Dendritic cell treated with granulocyte-macrophage colony-stimulating factor and Interleukin-4, amounts not matched to agents 40 ng/mL and 50 ng/mL, for 4 days (primary cell): ENCODE results near the gene ECSIT.
"Not testable (repeated sequence)": the region's sequence is repeated elsewhere in the genome, so short reads cannot be mapped to it uniquely, and the experiment has no call there.

Experiments used
- H3K27ac Mint-ChIP-seq: one replicate; pipeline ENCODE4 v1.8.0; 2022; ENCODE audit warnings: mild to moderate bottlenecking, mixed read lengths
- H3K27me3 Mint-ChIP-seq: one replicate; pipeline ENCODE4 v1.8.0; 2022; ENCODE audit warnings: mild to moderate bottlenecking, mixed read lengths
- H3K36me3 Mint-ChIP-seq: one replicate; pipeline ENCODE4 v1.8.0; 2022; ENCODE audit warnings: low read depth, mixed read lengths
- H3K4me1 Mint-ChIP-seq: one replicate; pipeline ENCODE4 v1.8.0; 2022; ENCODE audit warnings: low read depth, mixed read lengths
- H3K4me3 Mint-ChIP-seq: one replicate; pipeline ENCODE4 v1.8.0; 2022; ENCODE audit warnings: mild to moderate bottlenecking, moderate library complexity, mixed read lengths
- H3K9me3 Mint-ChIP-seq: one replicate; pipeline ENCODE4 v1.8.0; 2022; ENCODE audit warnings: mixed read lengths
- intact Hi-C: fragments of 100-400 bp; cut with micrococcal nuclease; formaldehyde crosslinking; loops from one replicate; pipeline ENCODE4 v1.15.0; 2022

The ECSIT gene, protein sequence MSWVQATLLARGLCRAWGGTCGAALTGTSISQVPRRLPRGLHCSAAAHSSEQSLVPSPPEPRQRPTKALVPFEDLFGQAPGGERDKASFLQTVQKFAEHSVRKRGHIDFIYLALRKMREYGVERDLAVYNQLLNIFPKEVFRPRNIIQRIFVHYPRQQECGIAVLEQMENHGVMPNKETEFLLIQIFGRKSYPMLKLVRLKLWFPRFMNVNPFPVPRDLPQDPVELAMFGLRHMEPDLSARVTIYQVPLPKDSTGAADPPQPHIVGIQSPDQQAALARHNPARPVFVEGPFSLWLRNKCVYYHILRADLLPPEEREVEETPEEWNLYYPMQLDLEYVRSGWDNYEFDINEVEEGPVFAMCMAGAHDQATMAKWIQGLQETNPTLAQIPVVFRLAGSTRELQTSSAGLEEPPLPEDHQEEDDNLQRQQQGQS

GRCh38 chr19:11528551-11529341 is at the start of gene ECSIT:
ECSIT (minus strand) TSS chr19:11529134; CDS start chr19:11519170, 9,964 bp downstream.
- Mint-ChIP-seq H3K36me3 (peaks cover 30% of the 10 kb centered on the region), H3K27ac (peak within 1 kb of the TSS; percentile 96), H3K27me3 (no peaks in the 10 kb centered on the region), H3K9me3 (no peaks in the 10 kb centered on the region), H3K4me3 (peak within 1 kb of the TSS; percentile 97), H3K4me1 (peaks cover 16% of the 10 kb centered on the region)
- intact Hi-C loops, result loop anchor here (1.0 to 2.0 kb wide), 2 partner anchors 24 to 46 kb away; partner anchors contain the start of gene ZNF653

GRCh38 chr19:11577451-11578257 is 48.7 kb upstream of the ECSIT start, which contains the start of gene ACP5:
ACP5 (minus strand) TSS chr19:11577645; CDS start chr19:11577317, 328 bp downstream.
- peaks cover 58% of the 10 kb centered on the region for H3K36me3 Mint-ChIP-seq
- H3K27ac Mint-ChIP-seq, result peak within 1 kb of the TSS; percentile 89
- no peaks in the 10 kb centered on the region for H3K9me3 Mint-ChIP-seq
- peak within 1 kb of the TSS; percentile 90 for H3K4me3 Mint-ChIP-seq
- peaks cover 68% of the 10 kb centered on the region for H3K4me1 Mint-ChIP-seq
- no peaks in the 10 kb centered on the region for H3K27me3 Mint-ChIP-seq
- intact Hi-C loops, result no loop called here

DNA sequence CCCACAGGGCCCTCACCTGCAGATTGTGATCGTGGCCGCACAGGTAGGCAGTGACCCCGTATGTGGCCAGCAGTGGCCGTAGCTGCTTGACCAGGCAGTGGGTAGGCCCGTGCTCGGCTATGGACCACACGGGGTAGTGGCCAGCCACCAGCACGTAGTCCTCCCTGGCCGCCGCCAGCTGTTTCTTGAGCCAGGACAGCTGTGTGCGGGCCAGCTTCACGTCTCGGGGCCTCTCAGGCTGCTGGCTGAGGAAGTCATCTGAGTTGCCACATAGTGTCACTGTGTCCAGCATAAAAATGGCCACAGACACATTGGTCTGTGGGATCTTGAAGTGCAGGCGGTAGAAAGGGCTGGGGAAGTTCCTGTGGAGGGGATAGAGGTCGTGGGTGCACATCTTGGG is 47.3 kb upstream of the ECSIT start:
- H3K27ac Mint-ChIP-seq, result peak overlapping the region; percentile 89
- H3K4me3 Mint-ChIP-seq, result peak overlapping the region; percentile 90
- intact Hi-C loops, result loop anchor here (1.0 kb wide), 1 partner anchor 8 kb away; no protein-coding TSS in a partner anchor
- peaks cover 57% of the 10 kb centered on the region for H3K4me1 Mint-ChIP-seq
- peaks cover 62% of the 10 kb centered on the region for H3K36me3 Mint-ChIP-seq
- H3K9me3 Mint-ChIP-seq, result no peaks in the 10 kb centered on the region
- no peaks in the 10 kb centered on the region for H3K27me3 Mint-ChIP-seq

- peak overlapping the region; percentile 45 for H3K27ac Mint-ChIP-seq
- peaks cover 54% of the 10 kb centered on the region for H3K4me1 Mint-ChIP-seq
- no peaks in the 10 kb centered on the region for H3K27me3 Mint-ChIP-seq
- H3K9me3 Mint-ChIP-seq, result no peaks in the 10 kb centered on the region
- peaks cover 62% of the 10 kb centered on the region for H3K36me3 Mint-ChIP-seq
- peak overlapping the region; percentile 34 for H3K4me3 Mint-ChIP-seq
- intact Hi-C loops, result no loop called here
Observed at GRCh38 chr19:11574689-11575088, 45.8 kb upstream of the ECSIT start.

DNA sequence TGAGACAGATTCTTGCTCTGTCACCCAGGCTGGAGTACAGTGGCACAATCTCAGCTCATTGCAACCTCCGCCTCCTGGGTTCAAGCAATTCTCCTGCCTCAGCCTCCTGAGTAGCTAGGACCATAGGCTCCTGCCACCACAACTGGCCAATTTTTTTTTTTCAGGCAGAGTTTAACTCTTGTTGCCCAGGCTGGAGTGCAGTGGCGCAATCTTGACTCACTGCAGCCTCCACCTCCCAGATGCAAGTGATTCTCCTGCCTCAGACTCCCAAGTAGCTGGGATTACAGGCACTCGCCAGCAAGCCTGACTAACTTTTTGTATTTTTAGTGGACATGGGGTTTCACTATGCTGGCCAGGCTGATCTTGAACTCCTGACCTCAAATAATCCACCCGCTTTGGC is 44.8 kb upstream of the ECSIT start:
- H3K9me3 Mint-ChIP-seq, intact Hi-C loops, H3K4me3 Mint-ChIP-seq, H3K27me3 Mint-ChIP-seq: not testable (repeated sequence)
- Mint-ChIP-seq H3K4me1 (peaks cover 57% of the 10 kb centered on the region), H3K36me3 (peaks cover 55% of the 10 kb centered on the region), H3K27ac (peak overlapping the region; percentile 27)

DNA sequence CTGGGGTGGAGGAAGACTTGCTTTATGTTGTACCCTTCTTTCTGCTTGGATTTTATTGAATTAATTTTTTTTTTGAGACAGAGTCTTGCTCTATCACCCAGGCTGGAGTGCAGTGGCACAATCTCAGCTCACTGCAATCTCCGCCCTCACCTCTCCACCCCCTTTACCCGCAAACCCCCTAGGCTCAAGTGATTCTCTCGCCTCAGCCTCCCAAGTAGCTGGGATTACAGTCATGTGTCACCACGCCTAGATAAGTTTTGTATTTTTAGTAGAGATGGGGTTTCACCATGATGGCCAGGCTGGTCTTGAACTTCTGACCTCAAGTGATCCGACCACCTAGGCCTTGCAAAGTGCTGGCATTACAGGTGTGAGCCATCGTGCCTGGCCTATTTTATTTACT is 44.4 kb upstream of the ECSIT start:
- H3K27ac Mint-ChIP-seq, result peak overlapping the region; percentile 27
- H3K27me3 Mint-ChIP-seq, H3K4me3 Mint-ChIP-seq, intact Hi-C loops, H3K9me3 Mint-ChIP-seq: not testable (repeated sequence)
- H3K4me1 Mint-ChIP-seq, result peaks cover 58% of the 10 kb centered on the region
- peaks cover 51% of the 10 kb centered on the region for H3K36me3 Mint-ChIP-seq

- no peaks in the 10 kb centered on the region for H3K9me3 Mint-ChIP-seq
- H3K27me3 Mint-ChIP-seq, result no peaks in the 10 kb centered on the region
- no peak overlapping the region for H3K4me3 Mint-ChIP-seq
- H3K36me3 Mint-ChIP-seq, result peaks cover 24% of the 10 kb centered on the region
- peak overlapping the region; percentile 70 for H3K27ac Mint-ChIP-seq
- H3K4me1 Mint-ChIP-seq, result peaks cover 48% of the 10 kb centered on the region
- intact Hi-C loops, result no loop called here
Observed at GRCh38 chr19:11570039-11570462, 41.1 kb upstream of the ECSIT start.

DNA sequence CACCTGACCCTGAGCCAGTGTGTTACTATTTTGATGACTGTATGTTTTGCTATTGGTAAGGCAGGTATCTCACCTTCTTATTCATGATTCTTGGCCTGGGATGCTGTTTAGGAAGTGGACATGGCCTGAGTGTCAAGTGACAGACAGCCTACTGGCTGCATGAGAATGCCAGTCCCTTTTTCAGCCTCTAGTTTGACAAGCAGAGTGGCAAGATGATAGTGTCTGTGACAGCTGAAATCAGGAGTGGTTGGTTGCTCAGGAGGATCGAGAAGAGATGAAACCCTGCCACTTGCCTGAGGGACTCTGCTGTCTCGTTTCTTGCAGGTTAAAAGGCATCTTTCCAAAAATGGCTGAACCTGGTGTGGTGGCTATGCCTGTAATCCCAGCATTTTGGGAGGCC is 37.2 kb upstream of the ECSIT start:
- H3K9me3 Mint-ChIP-seq, result no peaks in the 10 kb centered on the region
- no peaks in the 10 kb centered on the region for H3K27me3 Mint-ChIP-seq
- H3K4me1 Mint-ChIP-seq, result peaks cover 71% of the 10 kb centered on the region
- intact Hi-C loops, result no loop called here
- H3K27ac Mint-ChIP-seq, result peak overlapping the region; percentile 87
- H3K4me3 Mint-ChIP-seq, result no peak overlapping the region
- peaks cover 6% of the 10 kb centered on the region for H3K36me3 Mint-ChIP-seq

- intact Hi-C loops, H3K27me3 Mint-ChIP-seq, H3K4me3 Mint-ChIP-seq, H3K36me3 Mint-ChIP-seq, H3K9me3 Mint-ChIP-seq: not testable (repeated sequence)
- peaks cover 71% of the 10 kb centered on the region for H3K4me1 Mint-ChIP-seq
- peak overlapping the region; percentile 87 for H3K27ac Mint-ChIP-seq
Observed at GRCh38 chr19:11565649-11565980, 36.7 kb upstream of the ECSIT start.

DNA sequence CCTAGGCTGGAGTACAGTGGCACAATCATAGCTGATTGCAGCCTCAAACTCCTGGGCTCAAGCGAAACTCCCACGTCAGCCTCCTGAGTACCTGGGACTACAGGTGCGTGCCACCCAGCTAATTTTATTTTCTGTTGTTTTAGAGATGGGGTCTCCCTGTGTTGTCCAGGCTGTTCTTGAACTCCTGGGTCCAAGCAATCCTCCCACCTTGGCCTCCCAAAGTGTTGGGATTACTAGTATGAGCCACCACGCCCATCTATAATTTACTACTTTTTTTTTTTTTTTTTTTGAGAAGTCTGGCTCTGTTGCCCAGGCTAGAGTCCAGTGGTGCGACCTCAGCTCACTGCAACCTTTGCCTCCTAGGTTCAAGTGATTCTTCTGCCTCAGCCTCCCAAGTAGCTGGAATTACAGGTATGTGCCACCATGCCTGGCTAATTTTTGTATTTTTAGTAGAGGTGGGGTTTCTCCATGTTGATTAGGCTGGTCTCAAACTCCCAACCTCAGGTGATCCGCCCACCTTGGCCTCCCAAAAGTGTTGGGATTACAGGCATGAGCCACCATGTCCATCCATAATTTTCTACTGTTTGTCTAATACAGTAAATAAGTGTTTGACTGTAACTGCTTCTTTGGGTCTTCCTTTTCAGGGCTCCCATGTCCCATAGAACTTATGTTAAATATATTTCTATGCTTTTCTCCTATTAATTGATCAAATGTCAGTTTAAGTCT is 35.3 kb upstream of the ECSIT start:
- H3K9me3 Mint-ChIP-seq, H3K27me3 Mint-ChIP-seq, H3K36me3 Mint-ChIP-seq, intact Hi-C loops, H3K4me3 Mint-ChIP-seq: not testable (repeated sequence)
- peak overlapping the region; percentile 48 for H3K27ac Mint-ChIP-seq
- peaks cover 63% of the 10 kb centered on the region for H3K4me1 Mint-ChIP-seq

GRCh38 chr19:11563532-11563931 is 34.6 kb upstream of the ECSIT start:
- Mint-ChIP-seq H3K27ac (peak overlapping the region; percentile 67), H3K4me3 (no peak overlapping the region), H3K36me3 (peaks cover 14% of the 10 kb centered on the region), H3K4me1 (peaks cover 58% of the 10 kb centered on the region), H3K27me3 (no peaks in the 10 kb centered on the region), H3K9me3 (no peaks in the 10 kb centered on the region)
- intact Hi-C loops, result no loop called here

DNA sequence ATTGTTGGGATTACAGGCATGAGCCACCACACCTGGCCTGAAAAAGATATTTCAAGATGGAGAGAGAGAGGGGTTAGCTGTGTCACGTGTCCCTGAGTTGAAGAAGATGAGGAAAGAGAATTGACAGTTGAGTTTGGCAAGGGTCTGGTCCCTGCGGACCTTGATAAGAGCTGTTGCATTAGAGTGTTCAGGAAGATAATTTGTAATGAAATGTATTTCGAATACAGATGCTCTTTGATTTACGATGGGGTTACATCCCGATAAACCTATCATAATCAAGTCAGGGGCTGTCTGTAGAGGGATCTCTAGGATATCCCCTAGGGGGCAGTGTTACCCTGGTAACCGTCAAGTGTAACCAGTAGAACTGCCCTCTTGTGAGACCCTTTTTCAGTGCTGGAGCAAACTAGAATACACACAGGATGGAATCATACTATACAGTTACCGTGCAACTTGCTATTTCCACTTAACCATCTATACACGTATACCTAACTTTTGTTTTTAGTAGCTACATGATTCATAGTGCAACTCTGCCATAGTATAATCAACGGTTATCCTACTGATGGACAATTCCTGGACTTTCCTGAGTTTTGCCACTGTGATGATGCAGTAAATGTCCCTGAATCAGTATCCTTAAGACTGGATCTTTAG is 31.6 kb upstream of the ECSIT start:
- Mint-ChIP-seq H3K9me3 (no peaks in the 10 kb centered on the region), H3K4me1 (peaks cover 62% of the 10 kb centered on the region), H3K27me3 (no peaks in the 10 kb centered on the region), H3K36me3 (peaks cover 24% of the 10 kb centered on the region), H3K4me3 (peak overlapping the region; percentile 33), H3K27ac (no peak overlapping the region)
- intact Hi-C loops, result loop anchor here (1.0 kb wide), 1 partner anchor 27 kb away; no protein-coding TSS in a partner anchor
